ENCODE data around the gene ARRB1. TPM values are rescaled to one million over a fixed set of nuclear protein-coding genes. Genes with fewer than 3 reads are reported as not detected.

The ARRB1 gene
- polyA plus RNA-seq, 1 of the 3 experiments (the other 2 are of a cell fraction), result 7.0 TPM

GRCh38 chr11:75315439-75315805 lies 36.0 kb downstream of the ARRB1 start:
- ChIA-PET POLR2A (no interaction called here), CTCF (interaction anchor here (1.9 to 2.0 kb wide), 2 partner anchors 35 to 69 kb away, joined by 7 read pairs; no protein-coding TSS in a partner anchor)
- Histone ChIP-seq H3K9me3 (no peaks in the 10 kb centered on the region), H3F3A (replicated peaks; ENCODE audit: insufficient read depth) (no peaks in the 10 kb centered on the region), H3K9me2 (no peaks in the 10 kb centered on the region), H3K27ac (ENCODE audit: low read depth in 2 of 2, low read length in 1 of 2) (no peak overlapping the region), H2AFZ (ENCODE audit: low read depth) (no peak overlapping the region), H3K4me1 (ENCODE audit: control insufficient read depth in 1 of 2, insufficient read depth in 2 of 2, low read depth in 1 of 2, low read length in 1 of 2) (peaks cover 0 to 30% of the 10 kb centered on the region in 2 experiments; a peak in 2 of 4 replicates), H3K9ac (no peak overlapping the region), H4K20me1 (ENCODE audit: insufficient read depth) (no peaks in the 10 kb centered on the region), H3K4me2 (no peak overlapping the region), H3K4me3 (ENCODE audit: low read depth in 2 of 2, low read length in 1 of 2) (no peak overlapping the region), H3K79me2 (ENCODE audit: insufficient read depth) (no peaks in the 10 kb centered on the region), H3K27me3 (ENCODE audit: insufficient read depth) (no peaks in the 10 kb centered on the region), H3K36me3 (replicated peaks in 1 of 2; ENCODE audit: control insufficient read depth in 1 of 2, insufficient read depth in 2 of 2, low read length in 1 of 2) (no peaks in the 10 kb centered on the region)
- no peak for DNase-seq
- no peak for TF ChIP-seq SMC3 (IDR thresholded peaks at IDR 0.05; ENCODE audit: low read depth, low read length)
- no peak for TF ChIP-seq CTCF (IDR thresholded peaks at IDR 0.05)
- no peak for TF ChIP-seq SIN3A (IDR thresholded peaks at IDR 0.05; ENCODE audit: borderline replicate concordance, low read depth, low read length)
- no peak for TF ChIP-seq GATA2 (CRISPR knock-in tag; IDR thresholded peaks at IDR 0.05)
- TF ChIP-seq NFIC (IDR thresholded peaks at IDR 0.05; ENCODE audit: borderline replicate concordance), result no peak
- WGBS (ENCODE audit: low lambda C conversion rate), result 83% methylated on average over 6 of the region's 6 CpGs

GRCh38 chr11:75314771-75315438 lies 36.6 kb downstream of the ARRB1 start:
- Histone ChIP-seq H3K4me2 (no peak overlapping the region), H3K4me3 (ENCODE audit: low read depth in 2 of 2, low read length in 1 of 2) (no peak overlapping the region), H3F3A (replicated peaks; ENCODE audit: insufficient read depth) (no peaks in the 10 kb centered on the region), H4K20me1 (ENCODE audit: insufficient read depth) (no peaks in the 10 kb centered on the region), H3K9me2 (no peaks in the 10 kb centered on the region), H3K79me2 (ENCODE audit: insufficient read depth) (no peaks in the 10 kb centered on the region), H3K27me3 (ENCODE audit: insufficient read depth) (no peaks in the 10 kb centered on the region), H3K9me3 (no peaks in the 10 kb centered on the region), H3K9ac (no peak overlapping the region), H2AFZ (ENCODE audit: low read depth) (no peak overlapping the region), H3K4me1 (ENCODE audit: control insufficient read depth in 1 of 2, insufficient read depth in 2 of 2, low read depth in 1 of 2, low read length in 1 of 2) (peaks cover 0 to 25% of the 10 kb centered on the region in 2 experiments; a peak in 2 of 4 replicates), H3K36me3 (replicated peaks in 1 of 2; ENCODE audit: control insufficient read depth in 1 of 2, insufficient read depth in 2 of 2, low read length in 1 of 2) (no peaks in the 10 kb centered on the region), H3K27ac (ENCODE audit: low read depth in 2 of 2, low read length in 1 of 2) (no peak overlapping the region)
- TF ChIP-seq TEAD4 (IDR thresholded peaks at IDR 0.05; ENCODE audit: borderline replicate concordance, insufficient read depth) (no peak), MEF2A (IDR thresholded peaks at IDR 0.05; ENCODE audit: borderline replicate concordance, low read depth) (no peak), POLR2AphosphoS5 (IDR thresholded peaks at IDR 0.05; ENCODE audit: low read depth, low read length) (no peak), FOSL2 (IDR thresholded peaks at IDR 0.05; ENCODE audit: borderline replicate concordance, low read depth) (no peak)
- no peak for DNase-seq
- CTCF ChIA-PET, result interaction anchor here (0.8 to 2.0 kb wide), 2 partner anchors 35 to 70 kb away, joined by 4 to 7 read pairs; no protein-coding TSS in a partner anchor
- POLR2A ChIA-PET, result no interaction called here
- WGBS (ENCODE audit: low lambda C conversion rate), result 89% methylated on average over 11 of the region's 16 CpGs

Data from SK-N-SH (cell line).